Measurements from ENCODE around the gene TMEM244. TPM values are rescaled to one million over a fixed set of nuclear protein-coding genes. Genes with fewer than 3 reads are reported as not detected.
"Not testable (repeated sequence)": the region's sequence is repeated elsewhere in the genome, so short reads cannot be mapped to it uniquely, and the experiment has no call there.

The TMEM244 gene
- total RNA-seq, 1 donor from 2014 or later = not detected

DNA sequence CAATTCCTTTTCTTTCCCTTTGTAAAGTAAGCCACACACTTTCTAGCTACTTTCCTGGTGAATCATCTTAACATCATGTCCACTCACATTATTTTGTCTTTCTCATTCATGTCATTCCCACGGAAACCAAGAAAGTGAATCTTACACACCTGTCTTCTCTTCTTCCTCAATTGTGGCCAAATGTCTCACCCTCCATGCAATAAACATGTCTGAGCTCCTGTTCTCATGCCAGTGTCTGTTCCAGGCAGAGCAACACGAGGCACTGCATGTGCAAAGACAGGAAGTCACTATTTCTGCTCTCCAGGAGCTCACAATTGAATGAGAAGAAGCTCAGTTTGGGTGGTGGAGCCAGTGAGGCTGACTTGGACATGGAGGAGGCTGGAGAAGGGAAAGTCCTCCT, 29.0 kb upstream of the TMEM244 start:
- FAIRE-seq = no peak
- TF ChIP-seq, protein P1, sequence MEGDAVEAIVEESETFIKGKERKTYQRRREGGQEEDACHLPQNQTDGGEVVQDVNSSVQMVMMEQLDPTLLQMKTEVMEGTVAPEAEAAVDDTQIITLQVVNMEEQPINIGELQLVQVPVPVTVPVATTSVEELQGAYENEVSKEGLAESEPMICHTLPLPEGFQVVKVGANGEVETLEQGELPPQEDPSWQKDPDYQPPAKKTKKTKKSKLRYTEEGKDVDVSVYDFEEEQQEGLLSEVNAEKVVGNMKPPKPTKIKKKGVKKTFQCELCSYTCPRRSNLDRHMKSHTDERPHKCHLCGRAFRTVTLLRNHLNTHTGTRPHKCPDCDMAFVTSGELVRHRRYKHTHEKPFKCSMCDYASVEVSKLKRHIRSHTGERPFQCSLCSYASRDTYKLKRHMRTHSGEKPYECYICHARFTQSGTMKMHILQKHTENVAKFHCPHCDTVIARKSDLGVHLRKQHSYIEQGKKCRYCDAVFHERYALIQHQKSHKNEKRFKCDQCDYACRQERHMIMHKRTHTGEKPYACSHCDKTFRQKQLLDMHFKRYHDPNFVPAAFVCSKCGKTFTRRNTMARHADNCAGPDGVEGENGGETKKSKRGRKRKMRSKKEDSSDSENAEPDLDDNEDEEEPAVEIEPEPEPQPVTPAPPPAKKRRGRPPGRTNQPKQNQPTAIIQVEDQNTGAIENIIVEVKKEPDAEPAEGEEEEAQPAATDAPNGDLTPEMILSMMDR (IDR thresholded peaks at IDR 0.05; ENCODE audit: insufficient read depth, low read length, severe bottlenecking) = no peak
- no peaks in the 10 kb centered on the region for H3K27me3 ChIP-seq (ENCODE audit: control insufficient read depth, insufficient read depth, low read length)
- H3K4me3 ChIP-seq (ENCODE audit: low read depth, low read length) = no peak overlapping the region
- DNase-seq (ENCODE audit: low read depth) = peak; percentile 93
- H3K36me3 ChIP-seq (ENCODE audit: control insufficient read depth, insufficient read depth, low read length) = no peaks in the 10 kb centered on the region

DNA sequence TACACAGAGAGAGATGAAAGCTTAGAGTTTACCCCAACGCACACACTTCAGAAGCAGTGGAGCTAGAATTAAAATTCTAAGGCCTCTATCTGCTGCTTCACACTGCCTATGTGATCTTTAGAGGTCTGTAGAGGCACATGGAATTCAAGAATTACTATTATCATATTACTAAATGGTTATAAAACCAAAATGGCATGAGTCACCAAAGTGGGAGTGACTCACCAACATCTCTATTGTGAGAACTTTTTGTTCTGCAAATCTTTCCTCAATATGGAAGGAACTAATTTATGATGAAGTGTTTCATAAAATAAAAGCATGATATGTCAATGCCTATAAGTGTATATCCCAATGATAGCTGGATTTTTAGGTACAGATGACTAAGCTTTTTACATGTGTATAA, 28.5 kb upstream of the TMEM244 start:
- TF ChIP-seq, protein P1 (IDR thresholded peaks at IDR 0.05; ENCODE audit: insufficient read depth, low read length, severe bottlenecking) = no peak
- Histone ChIP-seq H3K27me3 (ENCODE audit: control insufficient read depth, insufficient read depth, low read length) (no peaks in the 10 kb centered on the region), H3K4me3 (ENCODE audit: low read depth, low read length) (no peak overlapping the region), H3K36me3 (ENCODE audit: control insufficient read depth, insufficient read depth, low read length) (no peaks in the 10 kb centered on the region)
- FAIRE-seq = no peak
- DNase-seq (ENCODE audit: low read depth) = peak; percentile 91

DNA sequence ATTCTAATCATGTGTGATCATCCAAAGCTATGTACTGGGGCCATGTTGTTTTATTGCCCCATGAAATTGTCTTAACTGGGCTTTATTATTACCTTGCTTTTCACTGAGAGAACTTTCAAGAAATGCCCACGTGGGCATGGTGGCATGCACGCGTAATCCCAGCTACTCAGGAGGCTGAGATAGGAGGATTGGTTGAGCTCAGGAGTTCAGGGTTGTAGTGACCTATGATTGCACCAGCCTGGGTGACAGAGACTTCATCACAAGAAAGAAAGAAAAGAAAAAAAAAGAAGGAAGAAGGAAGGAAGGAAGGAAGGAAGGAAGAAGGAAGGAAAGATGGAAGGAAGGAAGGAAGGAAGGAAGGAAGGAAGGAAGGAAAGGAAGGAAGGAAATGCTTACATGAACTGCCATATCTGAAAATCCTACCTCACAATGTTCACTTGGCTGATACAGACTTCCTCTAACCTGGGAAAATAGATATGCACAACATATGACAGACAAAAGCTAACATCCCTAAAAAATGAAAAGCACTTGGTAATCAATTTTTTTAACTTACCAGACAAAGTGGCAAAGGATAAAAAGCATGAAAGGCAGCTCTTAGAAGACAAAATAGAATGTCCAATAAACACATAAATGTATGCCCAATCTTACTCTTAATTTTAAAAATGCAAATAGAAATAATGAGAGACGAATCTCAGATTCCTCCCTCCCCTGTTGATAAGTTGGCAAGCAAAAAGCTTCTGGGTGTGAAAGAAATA, 25.5 kb upstream of the TMEM244 start:
- Histone ChIP-seq H3K4me3 (ENCODE audit: low read depth, low read length) (no peak overlapping the region), H3K27me3 (ENCODE audit: control insufficient read depth, insufficient read depth, low read length) (no peaks in the 10 kb centered on the region), H3K36me3 (ENCODE audit: control insufficient read depth, insufficient read depth, low read length) (no peaks in the 10 kb centered on the region)
- TF ChIP-seq, protein P1 (IDR thresholded peaks at IDR 0.05; ENCODE audit: insufficient read depth, low read length, severe bottlenecking) = no peak
- DNase-seq (ENCODE audit: low read depth) (no peak), FAIRE-seq (no peak)

DNA sequence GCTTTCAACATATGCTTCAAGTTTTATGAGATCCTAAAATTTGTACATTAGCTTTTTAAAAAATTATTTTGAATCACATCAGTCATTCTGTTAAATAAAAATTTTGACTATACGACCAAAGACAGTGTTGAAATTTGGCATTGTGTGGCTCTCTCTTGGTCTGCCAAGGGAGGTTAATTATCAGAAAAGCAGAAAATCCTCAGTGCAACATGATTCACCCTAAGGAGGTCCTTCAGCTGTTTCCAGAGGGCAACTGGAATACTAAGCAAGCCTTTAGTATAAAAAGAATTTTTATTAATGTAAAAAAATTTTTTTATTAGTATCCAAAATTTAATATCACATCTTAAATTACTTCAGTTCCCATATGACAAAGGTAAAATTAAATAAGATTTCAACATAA, 23.1 kb upstream of the TMEM244 start:
- TF ChIP-seq, protein P1 (IDR thresholded peaks at IDR 0.05; ENCODE audit: insufficient read depth, low read length, severe bottlenecking) = no peak
- FAIRE-seq = no peak
- H3K27me3 ChIP-seq (ENCODE audit: control insufficient read depth, insufficient read depth, low read length) = no peaks in the 10 kb centered on the region

DNA sequence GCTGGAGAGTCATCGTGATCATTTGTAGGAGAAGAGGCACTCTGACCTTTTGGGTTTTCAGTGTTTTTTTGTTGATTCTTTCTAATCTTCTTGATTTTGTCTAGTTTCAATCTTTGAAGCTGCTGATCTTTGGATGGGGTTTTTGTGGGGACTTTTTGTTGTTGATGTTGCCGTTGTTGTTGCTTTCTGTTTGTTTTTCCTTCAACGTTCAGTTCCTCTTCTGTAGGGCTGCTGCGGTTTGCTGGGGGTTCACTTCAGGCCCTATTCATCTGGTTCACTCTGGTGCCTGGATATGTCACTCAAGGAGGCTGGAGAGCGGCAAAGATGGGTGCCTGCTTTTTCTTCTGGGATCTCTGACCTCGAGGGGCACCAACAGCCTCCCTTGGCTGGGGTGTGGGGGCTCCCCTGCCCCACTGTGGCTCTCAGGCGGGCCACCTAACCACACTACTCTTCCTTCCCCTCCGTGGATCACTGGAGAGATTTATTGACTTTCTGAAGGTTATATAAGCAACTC, 21.5 kb upstream of the TMEM244 start:
- Histone ChIP-seq H3K27me3 (ENCODE audit: control insufficient read depth, insufficient read depth, low read length) (no peaks in the 10 kb centered on the region), H3K4me3 (ENCODE audit: low read depth, low read length) (no peak overlapping the region), H3K36me3 (ENCODE audit: control insufficient read depth, insufficient read depth, low read length) (no peaks in the 10 kb centered on the region)
- TF ChIP-seq, protein P1 (IDR thresholded peaks at IDR 0.05; ENCODE audit: insufficient read depth, low read length, severe bottlenecking) = no peak
- no peak for DNase-seq (ENCODE audit: low read depth)
- no peak for FAIRE-seq

More for the DNA sequence above, 23.1 kb upstream of the TMEM244 start:
- Histone ChIP-seq H3K36me3 (ENCODE audit: control insufficient read depth, insufficient read depth, low read length) (no peaks in the 10 kb centered on the region), H3K4me3 (ENCODE audit: low read depth, low read length) (no peak overlapping the region)
- DNase-seq (ENCODE audit: low read depth) = no peak

DNA sequence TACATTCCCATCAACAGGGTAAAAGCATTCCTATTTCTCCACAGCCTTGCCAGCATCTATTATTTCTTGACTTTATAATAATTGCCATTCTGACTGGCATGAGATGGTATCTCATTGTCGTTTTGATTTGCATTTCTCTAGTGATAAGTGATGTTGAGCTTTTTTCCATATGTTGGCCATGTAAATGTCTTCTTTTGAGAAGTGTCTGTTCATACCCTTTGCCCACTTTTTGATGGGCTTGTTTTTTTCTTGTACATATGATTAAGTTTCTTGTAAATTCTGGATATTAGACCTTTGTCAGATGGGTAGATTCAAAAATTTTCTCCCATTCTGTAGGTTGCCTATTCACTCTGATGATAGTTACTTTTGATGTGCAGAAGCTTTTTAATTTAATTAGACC, 16.8 kb upstream of the TMEM244 start:
- not testable (repeated sequence) for H3K4me3 ChIP-seq (ENCODE audit: low read depth, low read length); H3K36me3 ChIP-seq (ENCODE audit: control insufficient read depth, insufficient read depth, low read length); FAIRE-seq; DNase-seq (ENCODE audit: low read depth); H3K27me3 ChIP-seq (ENCODE audit: control insufficient read depth, insufficient read depth, low read length)
